ENCODE results near the gene PKD1.
A peak's percentile ranks its signal among the peaks of the same experiment; 100 is the strongest.

Gene PKD1

GRCh38 chr16:2151188-2152091 lies 15.7 kb upstream of the PKD1 start:
- DNase-seq (ENCODE audit: low spot score): no peak
- in situ Hi-C loops (cut with MboI; ENCODE audit: low pct_unique_long_range_greater_than_20kb, low sequenced_read_pairs, unreplicated experiment): no loop called here
- no peak for TF ChIP-seq CTCF (IDR thresholded peaks at IDR 0.05; ENCODE audit: extremely low read depth, insufficient read depth, missing control alignments)

GRCh38 chr16:2150418-2151187 lies 14.9 kb upstream of the PKD1 start:
- DNase-seq (ENCODE audit: low spot score): no peak
- in situ Hi-C loops (cut with MboI; ENCODE audit: low pct_unique_long_range_greater_than_20kb, low sequenced_read_pairs, unreplicated experiment): no loop called here
- no peak for TF ChIP-seq CTCF (IDR thresholded peaks at IDR 0.05; ENCODE audit: extremely low read depth, insufficient read depth, missing control alignments)

- no peak for TF ChIP-seq CTCF (IDR thresholded peaks at IDR 0.05; ENCODE audit: extremely low read depth, insufficient read depth, missing control alignments)
- in situ Hi-C loops (cut with MboI; ENCODE audit: low pct_unique_long_range_greater_than_20kb, low sequenced_read_pairs, unreplicated experiment): no loop called here
- no peak for DNase-seq (ENCODE audit: low spot score)
Observed at GRCh38 chr16:2149630-2150417, 14.1 kb upstream of the PKD1 start.

- in situ Hi-C loops (cut with MboI; ENCODE audit: low pct_unique_long_range_greater_than_20kb, low sequenced_read_pairs, unreplicated experiment): no loop called here
- peak; percentile 17 for TF ChIP-seq CTCF (IDR thresholded peaks at IDR 0.05; ENCODE audit: extremely low read depth, insufficient read depth, missing control alignments)
- DNase-seq (ENCODE audit: low spot score): no peak
Observed at GRCh38 chr16:2148714-2149629, 13.3 kb upstream of the PKD1 start.

- peak; percentile 76 for DNase-seq (ENCODE audit: low spot score)
- in situ Hi-C loops (cut with MboI; ENCODE audit: low pct_unique_long_range_greater_than_20kb, low sequenced_read_pairs, unreplicated experiment): no loop called here
- no peak for TF ChIP-seq CTCF (IDR thresholded peaks at IDR 0.05; ENCODE audit: extremely low read depth, insufficient read depth, missing control alignments)
Observed at GRCh38 chr16:2147981-2148671, 12.4 kb upstream of the PKD1 start, which contains the start of gene RAB26. TSS of gene RAB26 (plus strand) at chr16:2148625. CDS start at chr16:2148784, 159 bp downstream.

Measured in GM13977 (cell line).